ENCODE results near the gene ANKS1B. TPM values are rescaled to one million over a fixed set of nuclear protein-coding genes. Genes with fewer than 3 reads are reported as not detected.

The ANKS1B gene
- total and polyA plus RNA-seq, 7 donors: 0.46 to 7.4 (median 3.6) TPM

GRCh38 chr12:99387661-99388060 lies 597.1 kb downstream of the ANKS1B start:
- WGBS, 3 donors: 74 to 91% (median 80%) methylated on average over 4 of the region's 4 CpGs
- no peak for TF ChIP-seq CTCF (IDR thresholded peaks at IDR 0.05)
- H3K9me3 ChIP-seq: no peaks in the 10 kb centered on the region
- no peak for ATAC-seq
- intact Hi-C loops (cut with DNase I): no loop called here
- no peaks in the 10 kb centered on the region for H3K4me1 ChIP-seq
- H3K36me3 ChIP-seq (ENCODE audit: insufficient read depth in 1 of 2, low read depth in 1 of 2): no peaks in the 10 kb centered on the region
- no peak for DNase-seq
- no peaks in the 10 kb centered on the region for H3K27me3 ChIP-seq (ENCODE audit: insufficient read depth in 3 of 3, low read length in 2 of 3)
- no peak overlapping the region for H3K27ac ChIP-seq
- H3K4me3 ChIP-seq: no peak overlapping the region

GRCh38 chr12:99386907-99387306 lies 597.8 kb downstream of the ANKS1B start:
- TF ChIP-seq CTCF (IDR thresholded peaks at IDR 0.05): no peak
- Histone ChIP-seq H3K27ac (no peak overlapping the region), H3K36me3 (ENCODE audit: insufficient read depth in 1 of 2, low read depth in 1 of 2) (no peaks in the 10 kb centered on the region), H3K4me1 (no peaks in the 10 kb centered on the region), H3K4me3 (no peak overlapping the region), H3K9me3 (no peaks in the 10 kb centered on the region), H3K27me3 (ENCODE audit: insufficient read depth in 3 of 3, low read length in 2 of 3) (no peaks in the 10 kb centered on the region)
- intact Hi-C loops (cut with DNase I): no loop called here
- DNase-seq (no peak), ATAC-seq (no peak)
- 33 to 45% (median 39%) methylated on average over 2 of the region's 2 CpGs for WGBS, 3 donors

DNA sequence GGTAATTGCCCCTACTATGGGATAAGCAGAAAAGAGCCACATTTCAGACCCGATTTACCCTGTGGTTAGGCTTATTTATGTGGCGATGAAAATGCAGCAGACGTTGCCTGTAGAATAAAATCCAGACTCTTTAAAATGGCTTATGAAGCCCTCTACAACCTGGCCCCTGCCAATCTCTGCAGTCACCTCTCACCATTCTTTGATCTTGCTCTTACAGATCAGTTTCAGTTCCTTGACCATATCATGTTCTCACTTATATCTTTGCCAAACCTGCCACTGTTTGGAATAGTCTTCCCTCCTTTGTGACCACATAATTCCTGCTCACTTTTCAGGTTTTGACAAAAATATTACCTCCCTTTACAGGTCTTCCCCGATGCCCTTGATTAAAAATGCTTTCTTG lies 601.5 kb downstream of the ANKS1B start:
- Histone ChIP-seq H3K27me3 (ENCODE audit: insufficient read depth in 3 of 3, low read length in 2 of 3) (no peaks in the 10 kb centered on the region), H3K9me3 (no peaks in the 10 kb centered on the region), H3K4me1 (no peaks in the 10 kb centered on the region), H3K36me3 (ENCODE audit: insufficient read depth in 1 of 2, low read depth in 1 of 2) (no peaks in the 10 kb centered on the region), H3K27ac (no peak overlapping the region), H3K4me3 (no peak overlapping the region)
- 48 to 54% (median 53%) methylated on average over 4 of the region's 4 CpGs for WGBS, 3 donors
- intact Hi-C loops (cut with DNase I): no loop called here
- no peak for TF ChIP-seq CTCF (IDR thresholded peaks at IDR 0.05)
- ATAC-seq (no peak), DNase-seq (no peak)

DNA sequence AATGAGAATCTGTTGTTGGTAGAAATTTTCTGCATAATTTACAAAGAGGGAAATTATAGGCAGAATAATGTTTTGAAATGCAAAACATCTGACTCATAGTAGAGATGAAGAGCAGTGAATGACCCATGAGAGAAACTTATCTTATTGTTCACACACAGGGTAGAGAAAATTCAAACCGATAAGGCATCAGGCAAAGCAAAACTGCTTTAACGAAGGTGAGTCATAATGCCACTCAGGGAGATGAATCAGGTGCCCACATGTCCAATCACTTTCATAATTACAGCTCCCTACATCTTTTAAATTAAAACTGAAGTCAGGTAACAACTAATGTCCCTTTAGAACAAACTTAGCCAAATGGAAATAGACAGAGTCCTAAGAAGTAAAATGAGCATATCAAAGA lies 602.7 kb downstream of the ANKS1B start:
- DNase-seq (no peak), ATAC-seq (no peak)
- Histone ChIP-seq H3K36me3 (ENCODE audit: insufficient read depth in 1 of 2, low read depth in 1 of 2) (no peaks in the 10 kb centered on the region), H3K9me3 (no peaks in the 10 kb centered on the region), H3K4me3 (no peak overlapping the region), H3K27ac (no peak overlapping the region), H3K4me1 (no peaks in the 10 kb centered on the region), H3K27me3 (ENCODE audit: insufficient read depth in 3 of 3, low read length in 2 of 3) (no peaks in the 10 kb centered on the region)
- no peak for TF ChIP-seq CTCF (IDR thresholded peaks at IDR 0.05)
- WGBS, 3 donors: 82 to 91% (median 86%) methylated on average over 2 of the region's 2 CpGs
- intact Hi-C loops (cut with DNase I): no loop called here

DNA sequence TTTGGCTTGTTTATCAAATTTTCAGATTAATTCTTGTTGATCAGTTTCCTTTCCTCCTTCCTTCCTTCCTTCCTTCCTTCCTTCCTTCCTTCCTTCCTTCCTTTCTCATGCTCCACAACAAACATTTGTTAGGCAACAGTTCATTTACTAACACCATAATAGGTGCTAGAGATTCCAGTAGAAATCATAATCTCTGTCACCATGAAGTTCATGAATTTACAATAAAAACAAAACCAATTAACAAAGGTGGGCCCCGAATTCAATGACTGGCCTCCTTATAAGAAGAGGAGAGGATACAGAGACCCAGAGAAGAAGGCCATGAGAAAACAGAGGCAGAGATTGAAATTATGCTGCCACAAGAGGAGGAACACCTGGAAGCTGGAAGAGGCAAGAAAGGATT lies 604.0 kb downstream of the ANKS1B start:
- no peaks in the 10 kb centered on the region for H3K4me1 ChIP-seq
- ATAC-seq: no peak
- DNase-seq: no peak
- no peaks in the 10 kb centered on the region for H3K9me3 ChIP-seq
- H3K4me3 ChIP-seq: no peak overlapping the region
- no peak for TF ChIP-seq CTCF (IDR thresholded peaks at IDR 0.05)
- WGBS, 3 donors: 80 to 91% (median 90%) methylated on average over 1 of the region's 1 CpG
- H3K27ac ChIP-seq: no peak overlapping the region
- no peaks in the 10 kb centered on the region for H3K36me3 ChIP-seq (ENCODE audit: insufficient read depth in 1 of 2, low read depth in 1 of 2)
- intact Hi-C loops (cut with DNase I): no loop called here
- H3K27me3 ChIP-seq (ENCODE audit: insufficient read depth in 3 of 3, low read length in 2 of 3): no peaks in the 10 kb centered on the region
